Measurements from ENCODE around the gene UBE3C.

- TF ChIP-seq CTCF (IDR thresholded peaks at IDR 0.05) (no peak), POLR2A (IDR thresholded peaks at IDR 0.05) (no peak), POLR2AphosphoS5 (IDR thresholded peaks at IDR 0.05; ENCODE audit: insufficient read depth in 1 of 2, low read depth in 1 of 2) (no peak)
Observed at GRCh38 chr7:157210682-157211081, 72.0 kb downstream of the UBE3C start.

Measured in vagina (tissue), 2 donors.